NCI-H146 treated with DMSO at 0.1 percent for 48 hours (cell line): ENCODE results near the gene ADARB2.

Experiments used
- DNase-seq: peaks from one replicate; lab custom pipeline; 2025; ENCODE audit not compliant: unreplicated experiment; lab: John Stamatoyannopoulos, UW

Gene ADARB2

GRCh38 chr10:1200866-1201807, 536.2 kb downstream of the ADARB2 start:
- DNase-seq = no peak

- no peak for DNase-seq
Observed at GRCh38 chr10:1199897-1200721, 537.2 kb downstream of the ADARB2 start.

GRCh38 chr10:1199345-1199673, 538.0 kb downstream of the ADARB2 start:
- no peak for DNase-seq

- peak; percentile 61 for DNase-seq
Observed at GRCh38 chr10:1198453-1199344, 538.6 kb downstream of the ADARB2 start.

- DNase-seq = no peak
Observed at GRCh38 chr10:1197384-1197783, 539.9 kb downstream of the ADARB2 start.

- no peak for DNase-seq
Observed at GRCh38 chr10:1196656-1197055, 540.7 kb downstream of the ADARB2 start.

- DNase-seq = no peak
Observed at GRCh38 chr10:1195828-1196227, 541.5 kb downstream of the ADARB2 start.

- no peak for DNase-seq
Observed at GRCh38 chr10:1194161-1194560, 543.2 kb downstream of the ADARB2 start.

GRCh38 chr10:1193561-1193960, 543.8 kb downstream of the ADARB2 start:
- DNase-seq = no peak

GRCh38 chr10:1191752-1192151, 545.6 kb downstream of the ADARB2 start:
- no peak for DNase-seq

GRCh38 chr10:1190791-1191490, 546.4 kb downstream of the ADARB2 start:
- DNase-seq = no peak

- DNase-seq = no peak
Observed at GRCh38 chr10:1190052-1190395, 547.3 kb downstream of the ADARB2 start.

GRCh38 chr10:1189166-1190051, 547.9 kb downstream of the ADARB2 start:
- DNase-seq = no peak

- no peak for DNase-seq
Observed at GRCh38 chr10:1188558-1189135, 548.7 kb downstream of the ADARB2 start.

GRCh38 chr10:1187855-1188557, 549.3 kb downstream of the ADARB2 start:
- peak; percentile 80 for DNase-seq

GRCh38 chr10:1187151-1187854, 550.0 kb downstream of the ADARB2 start:
- no peak for DNase-seq

- DNase-seq = no peak
Observed at GRCh38 chr10:1186683-1186990, 550.7 kb downstream of the ADARB2 start.
